Measurements from ENCODE around the gene CITED1.

The CITED1 gene

DNA sequence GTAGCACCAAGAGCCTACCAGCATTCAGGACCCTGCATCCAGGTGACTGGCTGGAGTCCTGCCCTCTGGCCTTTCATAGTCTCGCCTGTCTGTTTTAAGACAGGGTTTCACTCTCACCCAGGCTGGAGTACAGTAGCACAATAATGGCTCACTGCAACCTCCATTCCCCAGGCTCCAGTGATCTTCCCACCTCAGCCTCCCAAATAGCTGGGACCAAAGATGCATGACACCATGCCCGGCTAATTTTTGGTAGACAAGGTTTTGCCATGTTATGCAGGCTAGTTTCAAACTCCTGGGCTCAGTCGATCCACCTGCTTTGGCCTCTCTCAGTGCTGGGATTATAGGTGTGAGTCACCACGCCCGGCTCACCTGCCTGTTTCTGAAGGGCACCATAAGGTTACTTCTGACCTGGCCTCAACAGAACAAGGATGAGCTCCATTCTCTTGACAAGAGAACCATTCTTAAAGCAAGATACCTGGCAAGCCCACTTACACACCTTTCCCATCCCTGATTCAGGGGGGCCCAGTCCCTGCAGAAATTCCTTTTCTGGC is 35.3 kb downstream of the CITED1 start:
- DNase-seq (ENCODE audit: low read depth), result no peak

- DNase-seq (ENCODE audit: low read depth), result no peak
Measured at GRCh38 chrX:72269671-72270251, 36.0 kb downstream of the CITED1 start.

- DNase-seq (ENCODE audit: low read depth), result no peak
Measured at GRCh38 chrX:72268597-72269365, 36.9 kb downstream of the CITED1 start.

DNA sequence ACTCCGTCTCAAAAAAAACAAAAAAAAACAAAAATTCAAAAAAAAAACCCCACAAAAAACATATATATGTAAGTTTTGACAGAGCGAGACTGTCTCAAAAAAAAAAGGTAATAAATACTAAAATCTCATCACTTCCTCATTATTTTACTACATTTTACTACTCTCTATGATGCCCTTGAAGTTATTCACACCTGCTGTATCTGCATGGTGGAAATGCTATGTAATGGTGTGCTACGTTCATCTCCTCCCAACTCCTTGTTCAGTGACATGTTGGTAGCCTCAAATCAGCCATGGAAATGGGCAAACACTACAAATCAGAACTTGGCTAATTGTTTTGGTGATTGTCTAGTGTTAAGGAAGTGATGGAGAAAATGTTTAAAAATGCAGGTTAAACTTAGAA is 40.5 kb downstream of the CITED1 start:
- no peak for DNase-seq (ENCODE audit: low read depth)

DNA sequence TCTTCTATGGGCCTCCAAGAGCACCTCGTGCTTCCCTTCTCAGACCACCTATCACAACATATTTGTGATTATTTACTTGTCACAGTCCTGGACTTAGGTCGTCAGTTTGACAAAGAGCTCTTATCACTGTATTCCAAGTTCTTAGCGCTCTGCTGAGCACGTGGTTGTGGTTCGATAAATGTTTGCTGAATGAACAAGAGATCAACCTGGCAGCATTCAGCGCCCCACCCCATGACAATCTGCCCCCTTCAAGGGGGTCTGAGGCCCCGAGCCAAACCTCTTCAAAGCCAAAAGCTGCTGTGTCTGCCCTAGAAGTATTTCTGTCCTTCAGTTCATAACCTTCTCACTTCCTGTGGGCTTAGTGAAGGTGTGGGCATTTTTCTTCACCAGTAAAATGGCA is 43.6 kb downstream of the CITED1 start:
- no peak for DNase-seq (ENCODE audit: low read depth)

DNA sequence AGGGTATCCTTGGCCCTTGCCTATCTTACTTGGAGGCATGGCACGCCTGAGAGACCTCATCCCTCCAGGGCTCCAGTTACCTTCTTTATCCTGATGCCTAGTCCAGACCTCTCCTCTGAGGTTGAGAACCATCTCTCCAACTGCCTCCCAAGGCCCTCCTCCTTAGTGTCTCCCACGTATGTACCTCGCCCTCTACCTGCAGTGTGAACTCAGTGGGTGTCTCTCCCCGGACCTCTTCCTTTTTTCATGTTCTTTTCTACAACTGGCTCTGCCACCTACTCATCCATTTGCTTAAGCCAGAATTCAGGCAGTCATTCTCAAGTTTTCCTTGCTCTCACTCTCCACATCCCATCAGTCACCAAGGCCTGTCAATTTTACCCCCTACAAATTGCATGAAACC is 45.3 kb downstream of the CITED1 start:
- DNase-seq (ENCODE audit: low read depth), result no peak

- DNase-seq (ENCODE audit: low read depth), result no peak
Measured at GRCh38 chrX:72258174-72258573, 47.5 kb downstream of the CITED1 start.

DNA sequence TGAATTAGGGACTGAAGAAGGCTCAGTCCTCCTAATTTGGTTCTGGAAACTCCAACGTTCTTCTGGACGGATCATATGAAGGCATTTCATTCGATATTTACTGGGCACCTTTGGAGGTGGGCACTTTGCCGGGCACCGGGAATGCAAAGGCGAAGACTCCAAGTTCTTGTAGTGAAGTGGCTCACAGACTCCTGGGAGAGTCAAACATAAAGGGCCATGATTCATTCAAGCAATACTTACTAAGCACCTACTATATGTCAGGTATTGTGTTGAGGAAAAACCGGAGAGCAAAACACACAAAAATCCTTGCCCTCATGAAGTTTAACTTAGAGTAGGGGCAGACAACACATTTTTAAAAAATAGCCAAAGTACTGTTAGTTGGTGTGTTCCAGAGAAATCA is 49.9 kb downstream of the CITED1 start:
- DNase-seq (ENCODE audit: low read depth), result no peak

DNA sequence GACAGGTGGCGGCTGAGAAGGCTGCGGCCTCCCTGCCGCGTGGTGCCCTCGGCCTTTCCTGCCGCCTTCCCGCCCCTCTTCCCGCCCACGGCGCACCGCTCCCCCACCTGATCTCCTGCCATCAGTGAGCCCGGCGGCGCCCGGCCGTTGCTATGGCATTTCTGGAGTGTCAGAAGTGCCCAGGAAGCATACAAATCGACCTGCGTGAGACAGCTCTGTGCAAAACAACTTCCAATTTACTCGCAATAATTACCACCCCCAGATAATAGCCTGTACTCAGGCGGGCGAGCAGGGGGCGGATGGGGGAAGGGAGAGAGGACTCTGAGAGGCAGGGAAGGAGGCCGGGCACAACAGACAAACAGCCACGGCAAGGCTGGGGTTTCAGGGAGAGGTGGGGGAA is 50.3 kb downstream of the CITED1 start:
- DNase-seq (ENCODE audit: low read depth), result no peak

DNA sequence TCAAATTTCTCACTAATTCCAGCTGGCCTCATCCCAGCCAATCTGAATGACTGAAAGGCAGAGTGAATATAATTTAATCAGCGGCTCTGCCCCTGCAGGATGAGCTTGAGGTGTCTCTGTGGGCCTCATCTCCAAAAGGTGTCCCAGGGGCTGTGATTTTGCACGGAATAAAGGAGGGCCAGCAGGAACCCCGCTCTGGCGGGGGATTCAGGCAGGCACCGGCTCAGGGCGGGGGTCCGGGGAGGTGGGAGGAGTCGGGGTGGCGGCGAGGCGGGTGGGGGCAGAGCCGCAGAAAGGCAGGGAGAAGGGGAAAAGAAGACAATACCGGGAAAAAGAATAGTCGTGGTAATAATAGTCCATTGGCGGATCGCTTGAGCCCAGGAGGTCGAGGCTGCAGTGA is 50.9 kb downstream of the CITED1 start:
- DNase-seq (ENCODE audit: low read depth), result no peak

DNA sequence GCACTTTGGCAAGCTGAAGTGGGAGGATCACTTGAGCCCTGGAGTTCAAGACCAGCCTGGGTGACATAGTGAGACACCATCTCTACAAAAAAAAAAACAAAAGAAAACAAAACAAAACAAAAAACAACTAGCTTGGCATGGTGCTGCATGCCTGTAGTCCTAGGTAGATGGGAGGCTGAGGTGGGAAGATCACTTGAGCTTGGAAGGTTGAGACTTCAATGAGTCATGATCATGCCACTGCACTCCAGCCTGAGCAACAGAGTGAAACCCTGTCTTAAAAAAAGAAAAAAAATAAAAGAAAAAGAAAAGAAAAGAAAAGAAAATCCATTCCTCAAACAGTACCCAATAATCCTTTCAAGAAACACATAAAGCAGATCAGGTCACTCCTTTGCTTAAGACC is 52.0 kb downstream of the CITED1 start:
- DNase-seq (ENCODE audit: low read depth), result no peak

All from stimulated activated CD8-positive, alpha-beta memory T cell treated with anti-CD3 and anti-CD28 coated beads, Interleukin-15, amount 100 ng/mL, for 1 hour (primary cell).